ENCODE results near the gene IGFL1. TPM values are rescaled to one million over a fixed set of nuclear protein-coding genes. Genes with fewer than 3 reads are reported as not detected.
"Not testable (repeated sequence)": the region's sequence is repeated elsewhere in the genome, so short reads cannot be mapped to it uniquely, and the experiment has no call there.

IGFL1 gene
- total and polyA plus RNA-seq, 8 donors: 0.35 TPM; not detected in 7

- TF ChIP-seq CTCF (IDR thresholded peaks at IDR 0.05): no peak
- Histone ChIP-seq H3K4me1 (peaks cover 0 to 7% of the 10 kb centered on the region in 2 donors), H3K4me3 (no peak overlapping the region), H3K27me3 (peaks cover 0 to 53% of the 10 kb centered on the region in 2 donors), H3K27ac (peak overlapping the region in 1 of 2 donors; percentile 57), H3K9me3 (no peaks in the 10 kb centered on the region), H3K36me3 (no peaks in the 10 kb centered on the region)
- ATAC-seq (peak; percentile 76), DNase-seq (peak in 1 of 4 donors; percentile 52)
- intact Hi-C loops (cut with DNase I): no loop called here
These were observed 36.4 kb upstream of the IGFL1 start for GRCh38 chr19:46192992-46193650.

GRCh38 chr19:46193678-46194077 lies 35.9 kb upstream of the IGFL1 start:
- H3K4me3 ChIP-seq: no peak overlapping the region
- no peak for TF ChIP-seq CTCF (IDR thresholded peaks at IDR 0.05)
- H3K4me1 ChIP-seq: peaks cover 0 to 7% of the 10 kb centered on the region in 2 donors
- no peak for DNase-seq
- no peaks in the 10 kb centered on the region for H3K9me3 ChIP-seq
- H3K27ac ChIP-seq: no peak overlapping the region
- no peak for ATAC-seq
- H3K36me3 ChIP-seq: no peaks in the 10 kb centered on the region
- peaks cover 0 to 48% of the 10 kb centered on the region in 2 donors for H3K27me3 ChIP-seq
- intact Hi-C loops (cut with DNase I): no loop called here

GRCh38 chr19:46195104-46195503 lies 34.4 kb upstream of the IGFL1 start:
- no peak for ATAC-seq
- no peaks in the 10 kb centered on the region for H3K36me3 ChIP-seq
- peaks cover 0 to 33% of the 10 kb centered on the region in 2 donors for H3K27me3 ChIP-seq
- peaks cover 0 to 7% of the 10 kb centered on the region in 2 donors for H3K4me1 ChIP-seq
- no peaks in the 10 kb centered on the region for H3K9me3 ChIP-seq
- TF ChIP-seq CTCF (IDR thresholded peaks at IDR 0.05): no peak
- no peak overlapping the region for H3K4me3 ChIP-seq
- intact Hi-C loops (cut with DNase I): no loop called here
- no peak overlapping the region for H3K27ac ChIP-seq
- no peak for DNase-seq

- intact Hi-C loops (cut with DNase I); H3K27ac ChIP-seq; ATAC-seq: not testable (repeated sequence)
These were observed 33.6 kb upstream of the IGFL1 start for GRCh38 chr19:46195919-46196318.

GRCh38 chr19:46196410-46197124 lies 33.0 kb upstream of the IGFL1 start:
- intact Hi-C loops (cut with DNase I): no loop called here
- H3K9me3 ChIP-seq: no peaks in the 10 kb centered on the region
- peaks cover 0 to 7% of the 10 kb centered on the region in 2 donors for H3K4me1 ChIP-seq
- DNase-seq: no peak
- H3K36me3 ChIP-seq: no peaks in the 10 kb centered on the region
- H3K27ac ChIP-seq: no peak overlapping the region
- ATAC-seq: no peak
- no peak for TF ChIP-seq CTCF (IDR thresholded peaks at IDR 0.05)
- H3K4me3 ChIP-seq: no peak overlapping the region
- peaks cover 0 to 20% of the 10 kb centered on the region in 2 donors for H3K27me3 ChIP-seq

More at GRCh38 chr19:46195919-46196318, 33.6 kb upstream of the IGFL1 start:
- H3K4me3 ChIP-seq, H3K4me1 ChIP-seq, DNase-seq, H3K36me3 ChIP-seq, H3K9me3 ChIP-seq: not testable (repeated sequence)
- peaks cover 0 to 25% of the 10 kb centered on the region in 2 donors for H3K27me3 ChIP-seq
